Activated CD4-positive, alpha-beta T cell treated with anti-CD3 and anti-CD28 coated beads, Interleukin-2, amount 50 U/mL, for 24 hours (primary cell): Measurements from ENCODE around the gene USP19.
A peak's percentile ranks its signal among the peaks of the same experiment; 100 is the strongest.

Source experiments
- DNase-seq, 2 donors: peaks; one replicate each; pipeline ENCODE4 v3.0.0-alpha.2; 2020; ENCODE audit warnings: low read depth in 1 of 2, low spot score in 1 of 2

The USP19 gene

DNA sequence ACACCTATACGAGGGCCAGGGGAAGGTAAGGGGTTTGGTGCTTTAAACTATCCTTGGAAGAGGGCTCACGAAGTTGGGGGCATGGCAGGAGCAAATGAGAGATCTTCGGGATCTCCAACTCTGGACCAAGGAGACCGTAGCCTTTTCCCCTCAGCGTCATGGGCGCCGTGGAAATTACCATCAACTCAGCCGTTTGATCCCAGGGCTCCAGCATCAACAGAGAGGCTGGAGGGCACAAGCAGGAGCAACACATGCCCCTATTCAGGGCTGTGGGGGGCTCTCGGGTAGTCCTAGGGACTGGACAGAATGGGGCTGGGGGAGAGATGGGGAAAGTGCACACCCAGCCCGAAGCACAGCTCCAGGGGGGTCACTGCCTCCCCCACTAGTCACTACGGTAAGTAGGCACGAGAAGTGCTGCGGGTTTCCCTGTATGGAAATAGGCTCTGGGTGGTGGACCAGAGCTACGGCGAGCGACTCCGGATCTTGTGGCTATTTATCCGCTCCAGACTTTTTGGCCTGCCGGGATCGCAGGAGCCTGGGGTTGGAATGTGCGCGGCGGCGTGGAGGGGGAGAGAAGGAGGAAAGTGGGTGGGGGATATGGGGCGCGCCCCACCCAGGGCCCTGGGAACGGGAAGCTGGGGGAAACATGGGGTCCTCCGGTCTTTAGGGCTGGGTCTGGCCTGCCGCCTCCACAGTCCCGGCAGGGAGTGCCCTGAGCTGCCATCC lies 12.8 kb upstream of the USP19 start:
- no peak for DNase-seq

DNA sequence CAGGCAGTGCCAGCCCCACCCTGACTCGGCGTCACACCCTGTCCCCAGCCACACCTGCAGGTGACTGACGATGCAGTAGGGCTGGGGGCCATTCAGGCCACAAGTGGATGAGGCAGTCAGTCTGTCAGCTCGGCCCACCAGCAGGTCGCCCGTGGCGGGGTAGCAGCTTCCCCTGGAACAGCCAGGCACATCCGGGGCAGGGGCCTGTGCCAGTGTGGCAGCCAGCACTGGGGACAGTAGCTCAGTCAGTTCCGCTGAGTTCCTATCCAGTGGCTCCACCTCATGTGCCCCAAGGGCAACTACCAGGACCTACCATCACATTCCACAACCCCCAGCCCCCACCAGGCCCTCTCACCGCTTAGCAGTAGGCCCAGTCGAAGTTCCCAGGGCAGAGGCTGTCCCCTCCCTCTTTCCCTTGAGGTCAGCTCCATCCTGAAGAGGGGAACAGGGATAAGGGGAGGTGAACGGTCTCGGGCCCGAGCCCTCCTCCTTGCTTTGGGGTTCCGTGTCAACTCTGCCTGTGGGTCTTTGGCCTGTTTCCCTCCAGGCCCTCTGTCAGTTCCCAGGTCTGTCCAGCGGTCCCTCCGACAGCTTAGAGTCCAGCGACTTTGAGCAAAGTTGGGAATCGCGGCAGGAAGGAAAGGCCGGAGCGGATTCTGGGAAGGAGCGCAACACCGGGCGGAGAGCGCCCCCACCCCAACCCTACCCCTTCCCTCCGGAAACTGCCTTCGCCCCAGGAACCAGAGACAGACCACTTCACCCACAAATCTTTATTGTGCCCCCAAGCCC lies 12.0 kb upstream of the USP19 start, which contains the start of gene LAMB2:
LAMB2 (minus strand) TSS at position 614 of the 789 bp plus-strand sequence; CDS start at position 431, 183 bp downstream.
- DNase-seq = no peak

DNA sequence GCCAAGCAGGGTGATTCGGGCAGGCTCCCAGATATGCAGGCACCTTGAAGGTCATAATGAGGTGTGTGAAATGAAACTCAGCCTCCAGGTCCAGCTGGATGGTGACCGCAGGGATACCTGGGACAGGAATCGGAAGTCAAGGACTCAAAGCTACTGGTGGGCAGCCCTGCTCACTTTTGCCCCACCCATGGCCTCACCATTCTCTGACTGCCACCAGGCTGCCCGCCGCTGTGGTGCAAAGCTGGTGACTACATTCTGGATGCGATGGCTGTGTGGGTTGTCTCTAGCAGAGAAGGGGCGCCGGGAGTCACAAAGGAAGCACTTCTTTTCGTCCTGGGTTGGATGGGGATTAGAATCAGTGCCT lies 11.4 kb upstream of the USP19 start:
- DNase-seq = no peak

DNA sequence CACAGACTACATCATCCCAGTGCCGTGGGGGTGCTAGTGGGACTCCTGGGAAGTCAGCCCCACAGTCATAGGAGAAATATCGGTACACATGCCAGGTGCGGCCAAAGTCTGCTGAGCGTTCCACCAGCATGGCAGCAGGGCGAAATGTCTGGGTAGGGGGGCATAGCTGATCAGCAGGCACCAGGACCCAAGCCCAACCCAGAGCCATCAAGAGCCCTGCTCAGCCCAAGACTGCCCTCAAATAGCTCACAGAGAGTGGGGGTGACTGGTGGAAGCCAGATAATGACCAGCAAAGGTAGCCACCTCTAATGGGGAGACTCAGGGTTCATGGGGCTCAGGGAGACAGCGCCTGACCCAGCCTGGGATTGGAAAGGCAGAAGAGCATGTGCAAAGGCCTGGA lies 11.0 kb upstream of the USP19 start:
- no peak for DNase-seq

DNA sequence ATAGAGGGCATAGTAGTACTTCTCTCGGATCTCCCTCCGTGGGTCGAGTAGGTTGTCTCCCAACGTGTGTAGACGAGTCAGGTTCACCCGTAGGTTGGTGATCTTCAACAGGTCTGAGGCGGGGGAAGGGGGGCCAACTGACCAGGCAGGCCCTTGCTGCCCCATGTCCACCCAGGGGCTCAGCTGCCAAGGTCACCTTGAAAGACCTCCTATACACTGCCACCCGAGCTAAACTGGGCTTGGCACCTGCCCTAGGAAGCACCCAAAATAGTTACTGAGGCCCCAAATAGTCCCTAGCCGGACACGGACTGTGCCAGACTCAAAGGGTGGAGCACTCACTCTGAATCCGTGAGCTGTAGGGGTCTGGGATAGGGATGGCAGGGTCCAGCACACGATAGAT lies 10.4 kb upstream of the USP19 start:
- no peak for DNase-seq

DNA sequence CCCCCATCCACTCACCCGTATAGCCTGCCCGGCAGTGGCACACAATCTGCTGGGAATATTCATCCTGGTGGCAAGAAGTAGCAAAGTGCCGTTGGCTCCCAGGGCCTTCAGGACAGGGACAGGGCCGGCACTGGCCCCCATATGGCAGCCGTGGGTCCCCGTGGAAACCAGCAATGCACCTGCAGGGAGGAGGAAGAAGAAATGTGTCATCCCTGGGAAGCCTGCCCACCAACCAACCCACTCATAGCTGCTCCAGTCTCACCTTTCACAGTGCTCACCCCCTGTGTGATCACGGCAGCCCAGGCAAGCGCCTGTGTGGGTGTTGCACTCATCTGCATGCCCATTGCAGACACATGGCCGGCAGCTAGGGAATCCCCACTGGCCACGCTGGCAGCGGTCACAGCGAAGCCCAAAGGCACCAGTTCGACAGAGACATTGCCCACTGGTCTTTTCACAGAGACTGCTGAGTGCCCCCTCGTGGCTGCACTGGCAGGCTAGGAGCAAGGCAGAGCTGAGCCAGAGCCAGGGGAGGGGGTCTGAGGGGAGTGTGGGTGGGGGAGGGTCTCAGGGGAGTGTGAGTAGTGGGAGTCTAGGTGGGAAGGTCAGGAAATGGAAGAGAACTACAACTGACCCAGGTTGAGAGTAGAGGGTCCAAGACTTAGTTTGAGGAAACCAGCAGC lies 4.5 kb upstream of the USP19 start:
- DNase-seq = no peak

DNA sequence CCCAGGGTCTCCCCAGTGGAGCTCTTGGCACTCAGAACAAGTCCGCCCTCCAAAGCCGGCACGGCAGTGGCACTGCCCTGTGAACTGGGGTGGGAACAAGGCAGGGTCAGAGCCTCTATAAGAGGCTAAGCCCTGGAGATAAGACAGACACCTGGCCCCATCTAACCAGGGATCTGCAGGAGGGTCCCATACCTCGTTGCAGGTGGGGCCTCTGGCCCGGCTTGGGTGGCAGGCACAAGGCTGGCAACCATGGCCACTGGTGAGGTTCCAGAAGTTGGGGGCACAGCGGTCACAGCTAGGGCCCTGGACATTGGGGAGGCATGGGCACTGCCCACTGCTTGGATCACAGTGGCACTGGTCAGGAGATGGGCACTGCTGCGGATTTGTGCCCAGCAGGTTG lies 3.6 kb upstream of the USP19 start:
- DNase-seq = no peak

DNA sequence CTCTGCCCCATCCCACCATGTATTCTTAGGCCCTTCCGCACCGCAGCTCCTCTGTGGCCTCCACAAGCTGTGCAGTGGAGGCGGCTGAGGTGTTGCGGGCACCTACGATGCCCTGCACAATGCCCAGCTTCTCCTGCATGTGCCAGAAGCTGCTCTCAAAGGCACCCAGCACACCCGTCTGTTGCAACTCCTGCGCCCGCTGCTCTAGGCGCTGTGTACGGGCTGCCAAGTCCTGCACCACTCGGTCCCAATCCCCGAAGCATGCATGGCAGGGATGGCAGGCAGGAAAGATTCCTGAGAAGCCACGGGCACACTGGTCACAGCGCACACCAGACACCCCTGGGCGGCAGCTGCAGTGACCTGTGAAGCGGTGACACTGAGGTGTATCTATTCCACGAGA lies 3.1 kb upstream of the USP19 start:
- DNase-seq = no peak

DNA sequence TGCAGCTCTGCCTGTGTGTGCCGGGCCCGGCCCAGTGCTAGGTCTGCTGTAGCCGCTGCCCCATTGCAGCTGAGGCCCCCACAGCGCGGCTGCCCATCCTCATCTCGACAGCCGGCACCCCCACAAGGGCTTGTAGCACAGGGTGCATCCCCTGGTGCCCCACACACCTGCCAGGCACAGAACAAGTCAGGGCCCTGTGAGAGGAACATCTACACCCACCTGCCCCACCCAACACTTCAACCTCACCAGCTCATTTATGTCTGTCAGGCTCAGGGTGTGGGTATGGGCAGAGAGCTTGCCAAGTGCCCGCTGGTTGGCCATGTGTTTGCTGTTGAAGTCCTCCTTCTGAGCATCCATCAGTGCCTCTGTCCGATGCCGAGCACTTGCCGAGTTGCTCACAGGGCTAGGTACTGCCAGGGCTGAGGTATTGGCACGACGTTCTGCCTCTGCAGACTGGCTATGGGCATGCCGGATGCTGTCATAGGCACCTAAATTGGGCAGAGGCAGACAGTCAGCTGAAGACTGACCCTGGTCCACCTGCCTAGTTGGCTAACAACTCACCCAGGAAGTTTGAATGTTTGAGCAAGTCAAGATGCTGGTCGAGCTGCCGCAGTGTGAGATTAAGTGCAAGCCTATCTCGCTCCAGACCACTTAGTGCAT lies 2.4 kb upstream of the USP19 start:
- no peak for DNase-seq

DNA sequence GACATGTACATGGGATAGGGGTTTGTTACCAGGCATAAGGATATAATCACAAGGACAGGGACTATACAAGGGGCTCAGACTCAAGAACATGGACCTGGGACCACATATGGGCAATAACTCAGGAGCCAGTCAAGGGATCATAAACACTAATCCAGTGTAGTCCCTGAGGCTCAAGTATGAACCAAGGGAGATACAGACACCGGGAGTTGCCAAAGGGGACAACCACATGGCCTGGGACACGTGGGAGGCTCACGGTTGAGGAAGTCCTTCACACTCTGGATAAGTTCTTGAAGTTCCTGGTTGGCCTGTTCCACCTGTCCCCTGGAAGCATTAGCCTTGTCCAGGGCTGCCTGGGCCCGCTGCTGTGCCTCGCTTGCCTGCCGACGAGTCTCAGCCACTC lies 1.8 kb upstream of the USP19 start:
- DNase-seq = no peak

DNA sequence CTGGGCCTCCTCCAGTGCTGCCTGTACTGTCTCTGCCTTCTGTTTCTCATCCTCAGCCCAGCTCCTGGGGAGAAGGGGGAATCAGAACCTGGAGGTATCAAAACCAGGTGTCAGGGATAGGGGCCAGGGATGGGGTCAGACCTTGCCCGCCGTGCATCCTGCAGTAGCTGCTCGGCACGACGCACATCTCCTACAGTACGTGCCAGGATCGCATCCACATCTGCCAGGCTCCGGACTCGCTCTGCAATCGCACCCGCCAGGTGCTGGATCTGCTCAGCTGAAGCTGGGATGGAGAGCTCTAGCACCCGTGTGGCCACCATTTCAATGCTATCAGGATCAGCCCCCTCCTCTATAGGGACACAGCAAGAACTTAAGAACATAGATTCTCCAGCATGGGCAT lies 1.4 kb upstream of the USP19 start:
- DNase-seq = no peak

DNA sequence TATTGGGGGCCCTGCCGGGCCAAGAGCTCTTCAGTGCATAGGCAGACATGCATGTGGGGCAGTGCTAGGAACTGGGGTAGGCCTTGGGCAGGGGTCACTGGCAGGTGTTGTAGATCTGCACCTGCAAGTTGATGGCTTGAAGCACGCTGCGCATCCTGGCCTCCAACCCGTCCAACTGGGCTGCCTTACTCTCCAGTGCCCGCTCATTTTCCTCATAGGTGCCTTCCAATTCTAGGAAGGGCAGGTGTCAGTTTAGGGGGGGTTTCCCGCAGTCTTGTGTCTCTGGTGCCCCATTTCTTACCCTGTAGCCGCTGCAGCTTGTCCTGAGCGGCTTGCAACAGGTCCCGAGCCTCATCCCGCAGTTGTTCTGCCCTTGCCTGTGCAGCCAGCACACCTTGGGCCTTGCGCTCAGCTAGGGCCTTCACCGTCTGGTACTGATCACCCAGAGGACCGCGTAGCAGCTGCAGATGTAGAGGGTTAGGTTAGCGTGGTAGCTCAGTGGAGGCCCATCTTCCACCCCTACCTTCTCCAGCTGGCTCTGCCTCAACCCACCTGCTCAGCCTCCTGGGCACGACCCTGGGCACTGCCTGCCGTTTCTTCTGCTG lies 611 bp upstream of the USP19 start:
- no peak for DNase-seq

DNA sequence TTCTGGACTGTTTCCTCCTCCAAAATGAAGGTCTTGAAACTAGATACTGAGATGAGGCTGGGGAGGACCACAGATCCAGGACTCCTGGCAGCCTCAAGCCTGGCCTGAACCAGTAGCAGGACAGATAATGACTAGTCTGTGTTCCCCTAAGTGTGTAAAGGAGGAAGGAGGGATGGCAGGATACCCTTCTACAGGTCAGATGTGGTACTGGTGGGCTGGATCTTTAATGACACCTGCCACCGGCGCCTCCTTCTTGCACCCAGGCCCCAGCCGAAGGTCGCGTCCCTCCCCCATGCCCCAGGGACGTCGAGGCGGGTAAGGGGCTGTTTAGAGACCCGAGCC lies 556 bp downstream of the USP19 start:
- DNase-seq = no peak

DNA sequence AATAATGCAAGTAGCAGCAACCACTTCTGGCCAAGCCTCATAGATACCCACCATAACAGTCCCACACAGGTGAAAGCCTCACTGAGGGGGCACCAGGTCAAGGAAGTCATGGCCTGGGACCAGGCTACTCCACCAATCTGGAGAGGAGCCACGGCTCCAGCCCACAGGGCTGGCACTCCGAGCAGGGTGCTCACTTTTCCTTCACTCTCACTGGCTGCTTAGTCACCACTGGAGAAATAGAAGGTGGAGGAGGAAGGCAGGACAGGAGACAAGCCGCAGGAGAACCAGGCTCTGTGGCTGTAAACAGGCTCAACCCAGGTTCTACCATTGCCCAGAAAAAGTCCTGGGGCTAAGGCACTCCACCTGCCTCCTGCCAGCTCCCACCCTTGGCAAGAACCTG lies 1.2 kb downstream of the USP19 start:
- DNase-seq = no peak

DNA sequence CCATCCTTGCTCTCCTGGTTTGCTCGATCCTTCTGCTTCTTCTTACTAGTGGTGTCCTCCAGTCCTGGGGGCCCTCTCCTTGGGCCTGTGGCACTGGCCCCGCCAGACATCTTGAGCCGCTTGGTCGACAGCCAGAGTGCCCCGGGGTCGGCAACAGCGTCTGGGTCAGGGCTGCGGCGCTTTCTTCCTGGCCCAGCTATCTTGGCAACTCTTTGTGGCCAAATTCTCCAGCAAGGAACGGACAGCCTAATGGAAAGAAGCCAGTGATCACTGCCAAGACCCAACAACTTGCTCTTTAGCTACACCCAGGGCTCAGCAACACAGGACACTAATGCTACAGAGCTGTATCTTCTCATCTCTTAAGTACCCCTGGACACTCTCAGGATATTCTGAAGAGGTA lies 1.6 kb downstream of the USP19 start:
- DNase-seq = no peak

DNA sequence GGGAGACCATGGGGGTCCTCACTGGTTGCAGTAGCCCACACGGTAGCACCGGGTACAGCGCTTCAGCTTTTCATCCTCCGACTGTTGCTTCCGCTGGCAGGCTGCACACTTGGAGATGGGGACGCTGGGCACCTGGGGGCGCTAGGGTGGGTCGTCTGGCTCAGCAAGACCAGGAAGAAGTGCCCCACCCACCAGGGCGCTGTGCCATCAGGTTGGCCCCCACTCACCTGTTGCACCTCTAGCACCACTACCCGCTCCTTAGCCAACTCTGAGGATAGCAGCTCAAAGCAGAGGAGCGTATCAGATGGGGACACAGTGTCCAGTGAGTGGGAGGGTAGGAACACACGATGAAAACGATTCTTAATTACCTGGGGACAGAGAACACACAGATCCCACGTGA lies 8.4 kb downstream of the USP19 start:
- DNase-seq = no peak

DNA sequence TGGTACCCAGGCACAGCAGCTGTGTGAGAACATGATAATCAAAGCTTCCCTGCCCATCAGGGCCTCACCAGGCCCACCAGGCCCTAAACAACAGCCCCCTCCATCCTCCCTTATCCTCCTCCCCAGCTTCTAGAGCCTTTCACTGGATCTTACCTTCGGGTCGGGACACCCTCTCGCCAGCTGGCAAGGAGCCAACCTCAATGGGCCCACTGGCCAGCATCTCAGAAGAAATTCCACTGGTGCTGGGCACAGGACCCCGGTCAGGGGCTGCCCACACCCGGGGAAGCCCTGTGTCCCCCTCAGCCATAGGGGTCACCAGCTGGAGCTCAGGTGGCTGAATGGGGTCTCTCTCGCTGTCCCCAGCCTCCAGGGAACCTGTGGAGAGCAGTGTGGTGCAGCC lies 9.3 kb downstream of the USP19 start:
- no peak for DNase-seq

DNA sequence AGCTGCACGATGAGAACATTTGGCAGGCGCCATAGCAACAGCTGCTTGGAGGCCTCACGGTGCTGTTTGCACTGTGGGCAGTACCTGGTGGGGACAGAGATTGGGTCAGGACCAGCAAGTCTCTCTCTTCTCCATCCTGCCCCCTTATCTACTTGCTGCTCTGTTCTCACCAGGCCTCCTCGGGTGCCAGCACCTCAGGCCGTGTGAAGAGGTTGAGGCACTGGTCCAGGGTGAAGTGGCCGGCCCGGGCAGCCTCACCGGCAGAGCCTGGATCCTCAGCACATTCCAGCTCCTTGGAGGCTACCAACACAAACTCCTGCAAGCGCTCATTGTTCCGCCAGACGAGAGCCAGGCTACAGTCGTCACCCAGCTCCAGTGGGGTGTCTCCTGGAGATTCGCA lies 9.8 kb downstream of the USP19 start:
- no peak for DNase-seq

DNA sequence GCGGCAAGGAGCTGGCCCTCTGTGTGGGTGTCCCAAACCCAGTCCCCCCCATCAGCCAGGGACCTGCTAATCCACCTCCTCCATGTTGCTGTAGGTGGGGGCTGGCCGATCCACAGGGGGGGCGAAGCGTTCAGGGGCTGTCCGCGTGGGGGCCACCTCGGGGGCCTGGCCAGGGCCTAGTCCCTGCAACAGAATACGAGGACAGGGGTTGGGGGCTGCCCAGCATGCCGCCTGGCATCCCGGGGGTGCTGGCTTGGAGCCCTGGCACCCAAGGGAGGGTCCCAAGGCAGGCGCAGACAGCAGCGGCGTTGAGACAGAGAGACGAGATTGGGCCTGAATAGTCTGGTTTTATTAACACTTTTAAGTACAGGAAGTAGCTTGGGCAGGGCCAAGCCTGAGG lies 12.3 kb downstream of the USP19 start:
- no peak for DNase-seq

DNA sequence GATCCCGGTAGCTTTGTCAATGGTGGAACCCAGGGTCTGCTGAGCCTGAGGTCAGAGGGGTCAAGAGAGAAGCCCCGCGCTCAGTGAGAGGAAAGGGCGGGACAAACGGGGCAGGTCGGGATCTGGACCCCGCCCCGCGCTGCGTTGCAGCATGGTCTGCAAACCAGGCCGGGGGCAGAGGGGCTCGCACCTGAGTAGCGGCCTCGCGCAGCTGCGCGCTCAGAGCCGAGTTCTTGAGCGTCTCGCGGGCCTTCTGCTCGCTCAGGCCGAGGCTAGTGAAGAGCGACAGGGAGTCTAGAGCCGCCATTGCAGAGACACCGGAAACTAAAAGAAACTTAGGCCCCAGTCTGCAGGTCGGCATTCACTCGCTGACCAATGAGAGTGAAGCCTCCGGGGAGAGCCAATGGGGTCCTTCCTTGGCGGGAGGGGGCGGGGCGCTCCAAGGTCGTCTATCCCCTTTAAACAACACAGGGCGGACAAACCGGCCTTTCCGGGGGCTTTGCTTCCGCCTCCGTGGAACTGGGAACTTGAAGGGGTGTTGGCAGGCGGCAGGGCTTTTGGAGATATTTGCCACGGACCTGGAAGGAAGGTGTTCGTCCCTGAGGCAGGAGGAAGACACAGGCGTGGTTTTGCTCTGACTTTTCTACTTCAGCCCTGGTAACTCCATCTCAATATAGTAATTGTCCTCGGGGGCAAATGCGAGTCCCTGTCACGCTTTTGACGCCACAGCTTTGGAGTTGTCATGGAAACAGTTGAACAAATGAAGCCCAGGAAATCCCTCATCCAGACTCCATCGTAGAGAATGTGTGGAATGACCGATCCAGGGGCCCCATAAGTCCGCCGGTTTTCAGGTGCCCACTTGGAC lies 16.0 kb downstream of the USP19 start, which contains the start of gene QARS1:
QARS1 (minus strand) TSS at position 331 of the 865 bp plus-strand sequence; CDS start at position 307, 24 bp downstream.
- peak; percentile 73 to 89 for DNase-seq
